ENCODE results near the gene CNMD.
"Not testable (repeated sequence)": the region's sequence is repeated elsewhere in the genome, so short reads cannot be mapped to it uniquely, and the experiment has no call there.

DNA sequence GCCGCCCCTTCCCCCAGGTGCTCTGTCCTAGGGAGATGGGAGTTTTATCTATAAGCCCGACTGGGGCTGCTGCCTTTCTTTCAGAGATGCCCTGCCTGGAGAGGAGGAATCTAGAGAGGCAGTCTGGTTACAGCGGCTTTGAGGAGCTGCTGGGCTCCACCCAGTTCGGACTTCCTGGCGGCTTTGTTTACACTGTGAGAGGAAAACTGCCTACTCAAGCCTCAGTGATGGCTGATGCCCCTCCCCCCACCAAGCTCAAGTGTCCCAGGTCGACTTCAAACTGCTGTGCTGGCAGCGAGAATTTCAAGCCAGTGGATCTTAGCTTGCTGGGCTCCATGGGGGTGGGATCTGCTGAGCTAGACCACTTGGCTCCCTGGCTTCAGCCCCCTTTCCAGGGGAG is 18.7 kb downstream of the CNMD start:
- TF ChIP-seq EZH2 (IDR thresholded peaks at IDR 0.05; ENCODE audit: insufficient read depth, poor library complexity, severe bottlenecking); EZH2phosphoT487 (IDR thresholded peaks at IDR 0.05; ENCODE audit: insufficient read depth, low read depth): not testable (repeated sequence)
